K562 (cell line): ENCODE measurements around the gene GPR35. TPM values are rescaled to one million over a fixed set of nuclear protein-coding genes. Genes with fewer than 3 reads are reported as not detected.

ENCODE experiments used
- ASH1L ChIP-seq: fragments of 450-650 bp; IDR thresholded peaks from 2 replicates; pipeline ENCODE4 v1.6.1; 2018; ENCODE audit warnings: borderline replicate concordance, mild to moderate bottlenecking, low read depth; ENCODE audit not compliant: partially characterized antibody
- CHD1 ChIP-seq: fragments of 200-600 bp; sonication (generic); IDR thresholded peaks from one replicate; pipeline ENCODE4 v1.6.1; 2012; ENCODE audit warnings: mild to moderate bottlenecking, moderate library complexity, low read length, inconsistent platforms
- DNMT1 ChIP-seq: fragments of 450-650 bp; IDR thresholded peaks from 2 replicates; pipeline ENCODE4 v1.6.1; 2016; ENCODE audit warnings: antibody characterized with exemption, mild to moderate bottlenecking
- ELF4 ChIP-seq: fragments of 450-650 bp; formaldehyde crosslinking; IDR thresholded peaks from 2 replicates; pipeline ENCODE4 v1.4.0; 2022; ENCODE audit warnings: missing genetic modification characterization
- ETV5 ChIP-seq: sonication (generic); formaldehyde crosslinking; IDR thresholded peaks from 2 replicates; pipeline ENCODE4 v1.4.0; 2020; ENCODE audit warnings: low read depth, mild to moderate bottlenecking, missing genetic modification reagents
- FOXK2 ChIP-seq, 2 experiments: fragments of 450-650 bp; IDR thresholded peaks in 1 of 2; conservative IDR thresholded peaks in 1 of 2; 2 replicates each; pipeline ENCODE4 v1.6.1; 2016; ENCODE audit warnings: low read depth in 2 of 2, mild to moderate bottlenecking in 1 of 2
- FOXM1 ChIP-seq, 2 experiments: fragments of 450-650 bp in 1 of 2; sonication (generic) in 1 of 2; formaldehyde crosslinking in 1 of 2; IDR thresholded peaks; 2 replicates each; pipeline versions ENCODE4 v1.6.1 to v1.9.0; 2017 to 2022; ENCODE audit warnings: low read depth in 2 of 2, mild to moderate bottlenecking in 2 of 2, missing genetic modification reagents in 1 of 2, moderate library complexity in 1 of 2
- HCFC1 ChIP-seq: IDR thresholded peaks from 2 replicates; pipeline ENCODE4 v1.6.1; 2012; ENCODE audit warnings: low read depth, low read length, improper control_type of control experiment
- JUN ChIP-seq, 2 experiments: sonication (generic) in 1 of 2; formaldehyde crosslinking in 1 of 2; IDR thresholded peaks; 2 replicates each; pipeline versions ENCODE4 v1.6.1 to v1.8.0; 2012 to 2022; ENCODE audit warnings: borderline replicate concordance in 2 of 2, mild to moderate bottlenecking in 2 of 2, improper control_type of control experiment in 1 of 2, low read depth in 1 of 2, low read length in 1 of 2, missing genetic modification reagents in 1 of 2
- NELFE ChIP-seq: IDR thresholded peaks from 2 replicates; pipeline ENCODE4 v1.6.1; 2011; ENCODE audit warnings: mild to moderate bottlenecking; ENCODE audit not compliant: insufficient read depth, insufficient read length
- NONO ChIP-seq, 2 experiments: fragments of 200-400 bp in 1 of 2; fragments of 450-650 bp in 1 of 2; formaldehyde crosslinking in 1 of 2; IDR thresholded peaks; 2 replicates each; pipeline ENCODE4 v1.6.1; 2017; ENCODE audit warnings: low read depth in 2 of 2, mild to moderate bottlenecking in 2 of 2, moderate library complexity in 2 of 2, low read length in 1 of 2
- NR2C1 ChIP-seq, 2 experiments: fragments of 450-650 bp; IDR thresholded peaks; 2 replicates each; pipeline ENCODE4 v1.6.1; 2017; ENCODE audit warnings: mild to moderate bottlenecking in 2 of 2, antibody characterized with exemption in 1 of 2, inconsistent platforms in 1 of 2, missing compliant biosample characterization in 1 of 2, missing genetic modification characterization in 1 of 2
- SREBF1 ChIP-seq: fragments of 150-350 bp; IDR thresholded peaks from 2 replicates; pipeline ENCODE4 v1.6.1; 2014; ENCODE audit warnings: antibody characterized with exemption, low read depth, low read length, borderline replicate concordance
- U2AF1 ChIP-seq: fragments of 200-400 bp; formaldehyde crosslinking; optimal IDR thresholded peaks from 2 replicates; pipeline ENCODE3; 2017; ENCODE audit warnings: mild to moderate bottlenecking, low read depth, low read length, moderate library complexity
- ZNF224 ChIP-seq: sonication (generic); formaldehyde crosslinking; IDR thresholded peaks from 2 replicates; pipeline ENCODE4 v1.8.0; 2022; ENCODE audit warnings: mild to moderate bottlenecking, missing genetic modification reagents
- ZNF354B ChIP-seq: fragments of 250-450 bp; sonication (Bioruptor Pico); IDR thresholded peaks from 2 replicates; pipeline ENCODE4 v1.4.0; 2020
- polyA plus RNA-seq, 8 experiments: library from polyadenylated mRNA; depleted of rRNA in 4 of 8; stranded (reverse) in 5 of 8; unstranded in 3 of 8; fragments of >200 nt; fragmentation: Nextera tagmentation in 2 of 8; fragmentation: Illumina TruSeq in 1 of 8; extraction: Ambion mirVana in 2 of 8; extraction: Trizol in 1 of 8; gene quantifications; 2 replicates each; pipeline versions ENCODE4 v1.2.1 to v1.2.3, GENCODE V29; 2011 to 2014; ENCODE audit warnings: inconsistent platforms in 1 of 8, missing spikeins in 1 of 8
- total RNA-seq, 7 experiments: library from RNA; depleted of rRNA in 6 of 7; stranded (reverse); fragments of >200 nt in 6 of 7; fragmentation: Illumina TruSeq in 2 of 7; extraction: Trizol in 2 of 7; gene quantifications; 2 replicates each; pipeline versions ENCODE4 v1.2.1 to v1.2.3, GENCODE V29; 2011 to 2021; ENCODE audit warnings: low replicate concordance in 1 of 7
- TF ChIP-seq, protein P1 (sequence below): fragments of 450-650 bp; conservative IDR thresholded peaks from 2 replicates; pipeline ENCODE4 v1.6.1; 2016; ENCODE audit warnings: missing genetic modification characterization, low read depth, mild to moderate bottlenecking, control low read depth, missing compliant biosample characterization
- TF ChIP-seq, protein P2 (sequence below): fragments of 450-650 bp; formaldehyde crosslinking; IDR thresholded peaks from 2 replicates; pipeline ENCODE4 v1.4.0; 2022; ENCODE audit warnings: mild to moderate bottlenecking, moderate library complexity
- TF ChIP-seq, protein P3 (sequence below), 2 experiments: fragments of 150-350 bp in 1 of 2; IDR thresholded peaks; 2 replicates each; pipeline ENCODE4 v1.6.1; 2012 to 2016; ENCODE audit warnings: low read depth in 2 of 2, low read length in 2 of 2, mild to moderate bottlenecking in 1 of 2, moderate library complexity in 1 of 2
- TF ChIP-seq, protein P4 (sequence below): sonication (generic); formaldehyde crosslinking; IDR thresholded peaks from 2 replicates; pipeline ENCODE4 v1.8.0; 2022; ENCODE audit warnings: mild to moderate bottlenecking, missing genetic modification reagents

GPR35 gene
- total and polyA plus RNA-seq, 9 of the 15 experiments (the other 6 are each of a cell fraction or from before 2014, with no cell fraction given) = 0.04 to 0.50 (median 0.29) TPM; not detected in 3

DNA sequence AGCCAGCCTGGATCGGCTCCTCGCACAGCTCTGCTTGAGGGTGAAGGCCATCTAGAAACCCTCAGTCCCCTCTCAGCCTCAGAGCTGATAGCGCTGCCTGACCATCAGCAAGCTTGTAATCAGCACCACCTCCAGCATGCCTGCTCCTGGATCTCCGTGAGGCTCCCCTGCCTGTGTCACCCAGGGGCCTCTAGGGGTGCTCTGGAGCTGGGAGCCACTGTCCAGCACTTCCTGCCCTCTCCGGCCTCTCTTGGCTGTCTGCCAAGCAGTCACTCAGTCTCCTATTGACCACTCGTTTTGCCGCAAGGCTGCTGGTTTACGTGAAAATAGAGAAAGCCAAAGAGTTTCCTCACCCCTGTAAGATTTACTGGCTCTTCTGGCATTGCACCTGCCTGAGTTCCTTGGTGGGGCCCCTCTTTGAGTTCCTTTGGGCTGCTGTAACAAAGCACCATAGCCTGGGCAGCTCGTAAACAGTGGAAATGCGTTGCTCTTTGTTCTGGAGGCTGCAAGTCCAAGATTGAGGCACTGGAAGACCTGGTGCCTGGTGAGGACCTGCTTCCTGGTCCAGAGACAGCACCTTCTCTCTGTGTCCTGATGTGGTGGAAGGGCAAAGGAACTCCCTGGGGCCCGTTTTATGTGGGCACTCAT is 20.9 kb upstream of the GPR35 start (continued):
- TF ChIP-seq SREBF1 = no peak
- no peak for TF ChIP-seq CHD1
- TF ChIP-seq, protein P1, sequence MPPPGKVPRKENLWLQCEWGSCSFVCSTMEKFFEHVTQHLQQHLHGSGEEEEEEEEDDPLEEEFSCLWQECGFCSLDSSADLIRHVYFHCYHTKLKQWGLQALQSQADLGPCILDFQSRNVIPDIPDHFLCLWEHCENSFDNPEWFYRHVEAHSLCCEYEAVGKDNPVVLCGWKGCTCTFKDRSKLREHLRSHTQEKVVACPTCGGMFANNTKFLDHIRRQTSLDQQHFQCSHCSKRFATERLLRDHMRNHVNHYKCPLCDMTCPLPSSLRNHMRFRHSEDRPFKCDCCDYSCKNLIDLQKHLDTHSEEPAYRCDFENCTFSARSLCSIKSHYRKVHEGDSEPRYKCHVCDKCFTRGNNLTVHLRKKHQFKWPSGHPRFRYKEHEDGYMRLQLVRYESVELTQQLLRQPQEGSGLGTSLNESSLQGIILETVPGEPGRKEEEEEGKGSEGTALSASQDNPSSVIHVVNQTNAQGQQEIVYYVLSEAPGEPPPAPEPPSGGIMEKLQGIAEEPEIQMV = no peak
- TF ChIP-seq, protein P2, sequence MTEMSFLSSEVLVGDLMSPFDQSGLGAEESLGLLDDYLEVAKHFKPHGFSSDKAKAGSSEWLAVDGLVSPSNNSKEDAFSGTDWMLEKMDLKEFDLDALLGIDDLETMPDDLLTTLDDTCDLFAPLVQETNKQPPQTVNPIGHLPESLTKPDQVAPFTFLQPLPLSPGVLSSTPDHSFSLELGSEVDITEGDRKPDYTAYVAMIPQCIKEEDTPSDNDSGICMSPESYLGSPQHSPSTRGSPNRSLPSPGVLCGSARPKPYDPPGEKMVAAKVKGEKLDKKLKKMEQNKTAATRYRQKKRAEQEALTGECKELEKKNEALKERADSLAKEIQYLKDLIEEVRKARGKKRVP (CRISPR knock-in tag) = no peak
- TF ChIP-seq FOXK2 (conservative IDR thresholded peaks at IDR 0.05 in 1 of 2, IDR thresholded peaks at IDR 0.05 in 1 of 2; ENCODE audit: low read depth in 2 of 2) = peak in 1 of 2 experiments; percentile 30; a peak in 1 of 4 replicates
- no peak for TF ChIP-seq DNMT1
- no peak for TF ChIP-seq ZNF224
- no peak for TF ChIP-seq NELFE
- TF ChIP-seq, protein P3, sequence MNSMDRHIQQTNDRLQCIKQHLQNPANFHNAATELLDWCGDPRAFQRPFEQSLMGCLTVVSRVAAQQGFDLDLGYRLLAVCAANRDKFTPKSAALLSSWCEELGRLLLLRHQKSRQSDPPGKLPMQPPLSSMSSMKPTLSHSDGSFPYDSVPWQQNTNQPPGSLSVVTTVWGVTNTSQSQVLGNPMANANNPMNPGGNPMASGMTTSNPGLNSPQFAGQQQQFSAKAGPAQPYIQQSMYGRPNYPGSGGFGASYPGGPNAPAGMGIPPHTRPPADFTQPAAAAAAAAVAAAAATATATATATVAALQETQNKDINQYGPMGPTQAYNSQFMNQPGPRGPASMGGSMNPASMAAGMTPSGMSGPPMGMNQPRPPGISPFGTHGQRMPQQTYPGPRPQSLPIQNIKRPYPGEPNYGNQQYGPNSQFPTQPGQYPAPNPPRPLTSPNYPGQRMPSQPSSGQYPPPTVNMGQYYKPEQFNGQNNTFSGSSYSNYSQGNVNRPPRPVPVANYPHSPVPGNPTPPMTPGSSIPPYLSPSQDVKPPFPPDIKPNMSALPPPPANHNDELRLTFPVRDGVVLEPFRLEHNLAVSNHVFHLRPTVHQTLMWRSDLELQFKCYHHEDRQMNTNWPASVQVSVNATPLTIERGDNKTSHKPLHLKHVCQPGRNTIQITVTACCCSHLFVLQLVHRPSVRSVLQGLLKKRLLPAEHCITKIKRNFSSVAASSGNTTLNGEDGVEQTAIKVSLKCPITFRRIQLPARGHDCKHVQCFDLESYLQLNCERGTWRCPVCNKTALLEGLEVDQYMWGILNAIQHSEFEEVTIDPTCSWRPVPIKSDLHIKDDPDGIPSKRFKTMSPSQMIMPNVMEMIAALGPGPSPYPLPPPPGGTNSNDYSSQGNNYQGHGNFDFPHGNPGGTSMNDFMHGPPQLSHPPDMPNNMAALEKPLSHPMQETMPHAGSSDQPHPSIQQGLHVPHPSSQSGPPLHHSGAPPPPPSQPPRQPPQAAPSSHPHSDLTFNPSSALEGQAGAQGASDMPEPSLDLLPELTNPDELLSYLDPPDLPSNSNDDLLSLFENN (IDR thresholded peaks at IDR 0.05; ENCODE audit: low read depth in 2 of 2, low read length in 2 of 2) = no peak
- TF ChIP-seq U2AF1 = no peak
- TF ChIP-seq, protein P4, sequence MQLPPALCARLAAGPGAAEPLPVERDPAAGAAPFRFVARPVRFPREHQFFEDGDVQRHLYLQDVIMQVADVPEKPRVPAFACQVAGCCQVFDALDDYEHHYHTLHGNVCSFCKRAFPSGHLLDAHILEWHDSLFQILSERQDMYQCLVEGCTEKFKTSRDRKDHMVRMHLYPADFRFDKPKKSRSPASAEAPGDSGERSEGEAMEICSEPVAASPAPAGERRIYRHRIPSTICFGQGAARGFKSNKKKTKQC = no peak
- TF ChIP-seq FOXM1 (IDR thresholded peaks at IDR 0.05; ENCODE audit: low read depth) = no peak
- TF ChIP-seq FOXM1 (CRISPR knock-in tag; IDR thresholded peaks at IDR 0.05; ENCODE audit: low read depth) = no peak
- 0 out of 2 replicates have a peak, but pooled peaks have one; percentile 17 for TF ChIP-seq ELF4 (CRISPR knock-in tag)
- TF ChIP-seq ZNF354B (CRISPR knock-in tag) = no peak
- TF ChIP-seq JUN (IDR thresholded peaks at IDR 0.05; ENCODE audit: borderline replicate concordance, low read depth, low read length) = no peak; the same call in 1 of the 2 replicates
- TF ChIP-seq JUN (CRISPR knock-in tag; IDR thresholded peaks at IDR 0.05; ENCODE audit: borderline replicate concordance) = no peak
- TF ChIP-seq ASH1L = no peak
- 0 out of 2 replicates have a peak, but pooled peaks have one; percentile 34 for TF ChIP-seq HCFC1
- TF ChIP-seq NR2C1 (IDR thresholded peaks at IDR 0.05) = no peak
- TF ChIP-seq NR2C1 (tag; IDR thresholded peaks at IDR 0.05) = no peak
- peak; percentile 85 for TF ChIP-seq ETV5 (CRISPR knock-in tag)
- TF ChIP-seq NONO (IDR thresholded peaks at IDR 0.05; ENCODE audit: low read depth in 2 of 2, low read length in 1 of 2) = no peak
